ENCODE measurements around the gene SKAP1. TPM values are rescaled to one million over a fixed set of nuclear protein-coding genes. Genes with fewer than 3 reads are reported as not detected.

SKAP1 gene
- total RNA-seq: 1 to 10 TPM in 3 of 5 donors, not detected in 2; 2.4 to 4.1 (median 3.2) TPM
- polyA plus RNA-seq: 1 to 10 TPM; 2.7 to 4.4 (median 3.2) TPM
- long read RNA-seq, donor 1: 0 reads
- long read RNA-seq, donor 2: 0 reads
- long read RNA-seq, donor 3: 0 reads
- long read RNA-seq, donor 4: 0 reads
- long read RNA-seq, donor 5: 0 reads
- long read RNA-seq, donor 6: 0 reads
- long read RNA-seq, donor 7: 0 reads
- long read RNA-seq, donor 8: 0 reads
- long read RNA-seq, donor 9: 0 reads
- long read RNA-seq, donor 10: 0 reads

GRCh38 chr17:48429638-48430586 is at the start of gene SKAP1:
Gene SKAP1 (minus strand): TSS chr17:48430214.
- Histone ChIP-seq H3K36me3 (no peaks in the 10 kb centered on the region), H3K27ac (peak within 1 kb of the TSS in 4 of 5 donors; percentile 18 to 70 (median 48)), H3K4me1 (peaks cover 6 to 18% (median 8%) of the 10 kb centered on the region in 4 donors), H3K27me3 (peaks cover 0 to 74% (median 48%) of the 10 kb centered on the region in 3 donors), H3K9me3 (no peaks in the 10 kb centered on the region), H3K4me3 (peak within 1 kb of the TSS; percentile 32 to 42 (median 38))
- DNase-seq: peak; percentile 49 to 68
- WGBS, 5 donors: 17 to 49% (median 18%) methylated on average over 14 to 65 of the region's 65 CpGs
- TF ChIP-seq POLR2AphosphoS5 (IDR thresholded peaks at IDR 0.05) (no peak), EP300 (IDR thresholded peaks at IDR 0.05) (no peak), POLR2A (IDR thresholded peaks at IDR 0.05) (no peak)
- TF ChIP-seq, protein P1, sequence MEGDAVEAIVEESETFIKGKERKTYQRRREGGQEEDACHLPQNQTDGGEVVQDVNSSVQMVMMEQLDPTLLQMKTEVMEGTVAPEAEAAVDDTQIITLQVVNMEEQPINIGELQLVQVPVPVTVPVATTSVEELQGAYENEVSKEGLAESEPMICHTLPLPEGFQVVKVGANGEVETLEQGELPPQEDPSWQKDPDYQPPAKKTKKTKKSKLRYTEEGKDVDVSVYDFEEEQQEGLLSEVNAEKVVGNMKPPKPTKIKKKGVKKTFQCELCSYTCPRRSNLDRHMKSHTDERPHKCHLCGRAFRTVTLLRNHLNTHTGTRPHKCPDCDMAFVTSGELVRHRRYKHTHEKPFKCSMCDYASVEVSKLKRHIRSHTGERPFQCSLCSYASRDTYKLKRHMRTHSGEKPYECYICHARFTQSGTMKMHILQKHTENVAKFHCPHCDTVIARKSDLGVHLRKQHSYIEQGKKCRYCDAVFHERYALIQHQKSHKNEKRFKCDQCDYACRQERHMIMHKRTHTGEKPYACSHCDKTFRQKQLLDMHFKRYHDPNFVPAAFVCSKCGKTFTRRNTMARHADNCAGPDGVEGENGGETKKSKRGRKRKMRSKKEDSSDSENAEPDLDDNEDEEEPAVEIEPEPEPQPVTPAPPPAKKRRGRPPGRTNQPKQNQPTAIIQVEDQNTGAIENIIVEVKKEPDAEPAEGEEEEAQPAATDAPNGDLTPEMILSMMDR (IDR thresholded peaks at IDR 0.05): no peak
- intact Hi-C loops (cut with DNase I; ENCODE audit: low total_unique reads): no loop called here

- DNase-seq: no peak
- intact Hi-C loops (cut with DNase I; ENCODE audit: low total_unique reads): no loop called here
- Histone ChIP-seq H3K27me3 (peaks cover 0 to 26% (median 0%) of the 10 kb centered on the region in 3 donors), H3K4me1 (peaks cover 0 to 19% (median 4%) of the 10 kb centered on the region in 4 donors), H3K4me3 (no peak overlapping the region), H3K36me3 (no peaks in the 10 kb centered on the region), H3K27ac (no peak overlapping the region), H3K9me3 (no peaks in the 10 kb centered on the region)
- TF ChIP-seq, protein P1 (IDR thresholded peaks at IDR 0.05): no peak
- TF ChIP-seq EP300 (IDR thresholded peaks at IDR 0.05) (no peak), POLR2AphosphoS5 (IDR thresholded peaks at IDR 0.05) (no peak), POLR2A (IDR thresholded peaks at IDR 0.05) (no peak)
- 40 to 67% (median 58%) methylated on average over 2 of the region's 2 CpGs for WGBS, 5 donors
Observed at GRCh38 chr17:48479014-48479402, 49.0 kb upstream of the SKAP1 start.

GRCh38 chr17:48478224-48479013 is 48.4 kb upstream of the SKAP1 start:
- peaks cover 0 to 13% (median under 1%) of the 10 kb centered on the region in 4 donors for H3K4me1 ChIP-seq
- intact Hi-C loops (cut with DNase I; ENCODE audit: low total_unique reads): no loop called here
- DNase-seq: peak in 1 of 2 donors; percentile 59

More at GRCh38 chr17:48478224-48479013, 48.4 kb upstream of the SKAP1 start:
- Histone ChIP-seq H3K9me3 (no peaks in the 10 kb centered on the region), H3K36me3 (no peaks in the 10 kb centered on the region), H3K27ac (no peak overlapping the region), H3K4me3 (no peak overlapping the region), H3K27me3 (peaks cover 0 to 26% (median 0%) of the 10 kb centered on the region in 3 donors)
- WGBS, 5 donors: 32 to 56% (median 43%) methylated on average over 9 of the region's 9 CpGs
- TF ChIP-seq EP300 (IDR thresholded peaks at IDR 0.05) (no peak), POLR2A (IDR thresholded peaks at IDR 0.05) (no peak), POLR2AphosphoS5 (IDR thresholded peaks at IDR 0.05) (no peak)
- TF ChIP-seq, protein P1 (IDR thresholded peaks at IDR 0.05): no peak

Data from stomach (tissue), 19 donors.